Neural cell (in vitro differentiated cells): ENCODE results near the gene FRMD4A. TPM values are rescaled to one million over a fixed set of nuclear protein-coding genes. Genes with fewer than 3 reads are reported as not detected.

Experiments used
- H2AFZ ChIP-seq: fragments of 200-600, 300-800 bp; sonication (generic), shearing (Covaris generic); 2 replicates; pipeline ENCODE4 v1.6.0; 2014; ENCODE audit warnings: low read depth, mild to moderate bottlenecking, antibody characterized with exemption, low read length, moderate library complexity
- H3F3A ChIP-seq: fragments of 200-600 bp; shearing (Covaris generic); 2 replicates; pipeline ENCODE4 v1.6.1; 2016; ENCODE audit warnings: mild to moderate bottlenecking, moderate library complexity, mixed read lengths, antibody characterized with exemption, low read length; ENCODE audit not compliant: insufficient read depth, poor library complexity, severe bottlenecking
- H3K27ac ChIP-seq: fragments of 200-600, 300-800 bp; sonication (generic), shearing (Covaris generic); 2 replicates; pipeline ENCODE4 v1.5.1; 2014; ENCODE audit warnings: mild to moderate bottlenecking, low read length, moderate library complexity
- H3K27me3 ChIP-seq: fragments of 300-800, 200-600 bp; sonication (generic), shearing (Covaris generic); 2 replicates; pipeline ENCODE4 v1.6.0; 2014; ENCODE audit warnings: mild to moderate bottlenecking, low read depth, low read length, moderate library complexity; ENCODE audit not compliant: insufficient read depth
- H3K36me3 ChIP-seq: fragments of 300-800, 200-600 bp; sonication (generic), shearing (Covaris generic); 2 replicates; pipeline ENCODE4 v1.5.1; 2014; ENCODE audit warnings: mild to moderate bottlenecking, antibody characterized with exemption, low read length, moderate library complexity; ENCODE audit not compliant: insufficient read depth
- H3K4me2 ChIP-seq: fragments of 300-800, 200-600 bp; sonication (generic), shearing (Covaris generic); 2 replicates; pipeline ENCODE4 v1.6.0; 2014; ENCODE audit warnings: mild to moderate bottlenecking, low read length
- H3K4me3 ChIP-seq: fragments of 300-800, 200-600 bp; sonication (generic), shearing (Covaris generic); 2 replicates; pipeline ENCODE4 v1.5.1; 2014; ENCODE audit warnings: mild to moderate bottlenecking, low read length, moderate library complexity
- H3K79me2 ChIP-seq: fragments of 200-600 bp; shearing (Covaris generic); replicated peaks from 2 replicates; pipeline ENCODE4 v1.6.0; 2014; ENCODE audit warnings: mild to moderate bottlenecking, low read length, moderate library complexity; ENCODE audit not compliant: insufficient read depth
- H3K9ac ChIP-seq: fragments of 300-800, 200-600 bp; sonication (generic), shearing (Covaris generic); 2 replicates; pipeline ENCODE4 v1.6.1; 2016; ENCODE audit warnings: mild to moderate bottlenecking, low read length, mixed read lengths
- H3K9me2 ChIP-seq: fragments of 200-600 bp; shearing (Covaris generic); 2 replicates; pipeline ENCODE4 v1.6.1; 2016; ENCODE audit warnings: mild to moderate bottlenecking, low read length, mixed read lengths; ENCODE audit not compliant: insufficient read depth
- H3K9me3 ChIP-seq: fragments of 200-600, 300-800 bp; sonication (generic), shearing (Covaris generic); 2 replicates; pipeline ENCODE4 v1.6.1; 2016; ENCODE audit warnings: mild to moderate bottlenecking, mixed run types, low read length, moderate library complexity, mixed read lengths
- H4K20me1 ChIP-seq: fragments of 200-600 bp; shearing (Covaris generic); 2 replicates; pipeline ENCODE4 v1.6.1; 2016; ENCODE audit warnings: mild to moderate bottlenecking, mixed run types; ENCODE audit not compliant: insufficient read depth
- CTCF ChIP-seq: fragments of 450-650 bp; IDR thresholded peaks from 2 replicates; pipeline ENCODE4 v1.5.1; 2014; ENCODE audit warnings: antibody characterized with exemption, mild to moderate bottlenecking, moderate library complexity; ENCODE audit not compliant: poor library complexity, severe bottlenecking
- EP300 ChIP-seq: fragments of 450-650 bp; conservative IDR thresholded peaks from 2 replicates; pipeline ENCODE4 v1.6.1; 2014; ENCODE audit warnings: antibody characterized with exemption, mild to moderate bottlenecking, moderate library complexity; ENCODE audit not compliant: poor library complexity, severe bottlenecking
- EZH2 ChIP-seq: fragments of 200-600, 300-800 bp; shearing (Covaris generic), sonication (generic); IDR thresholded peaks from 2 replicates; pipeline ENCODE4 v1.6.1; 2014; ENCODE audit warnings: antibody characterized with exemption, low read length, borderline replicate concordance, mild to moderate bottlenecking; ENCODE audit not compliant: insufficient read depth, poor library complexity, severe bottlenecking
- MXI1 ChIP-seq: fragments of 450-650 bp; conservative IDR thresholded peaks from 2 replicates; pipeline ENCODE4 v1.6.1; 2014; ENCODE audit warnings: antibody characterized with exemption, mild to moderate bottlenecking; ENCODE audit not compliant: poor library complexity, severe bottlenecking
- POLR2AphosphoS5 ChIP-seq: IDR thresholded peaks from 2 replicates; pipeline ENCODE4 v1.6.1; 2012
- RAD21 ChIP-seq: fragments of 450-650 bp; conservative IDR thresholded peaks from 2 replicates; pipeline ENCODE4 v1.6.1; 2014; ENCODE audit warnings: antibody characterized with exemption, mild to moderate bottlenecking, moderate library complexity
- REST ChIP-seq: IDR thresholded peaks from 2 replicates; pipeline ENCODE4 v1.6.1; 2012; ENCODE audit warnings: borderline replicate concordance
- SMC3 ChIP-seq: fragments of 450-650 bp; conservative IDR thresholded peaks from 2 replicates; pipeline ENCODE4 v1.6.1; 2014; ENCODE audit warnings: antibody characterized with exemption, mild to moderate bottlenecking, moderate library complexity; ENCODE audit not compliant: poor library complexity
- TAF1 ChIP-seq: IDR thresholded peaks from 2 replicates; pipeline ENCODE4 v1.6.1; 2012; ENCODE audit warnings: low read depth
- polyA plus RNA-seq: library from polyadenylated mRNA; depleted of rRNA; stranded (reverse); fragments of >200 nt; gene quantifications from 2 replicates; pipeline ENCODE4 v1.2.3, GENCODE V29; 2014

Gene FRMD4A
- polyA plus RNA-seq, 1 donor from 2014 or later: 36.5 TPM

GRCh38 chr10:14250496-14251076 lies 80.1 kb downstream of the FRMD4A start:
- no peaks in the 10 kb centered on the region for H3K9me2 ChIP-seq
- no peak overlapping the region for H2AFZ ChIP-seq
- no peaks in the 10 kb centered on the region for H3K9me3 ChIP-seq
- H4K20me1 ChIP-seq: no peaks in the 10 kb centered on the region
- H3K9ac ChIP-seq: no peak overlapping the region
- no peaks in the 10 kb centered on the region for H3K27me3 ChIP-seq
- H3F3A ChIP-seq: no peaks in the 10 kb centered on the region
- H3K27ac ChIP-seq: no peak overlapping the region
- H3K36me3 ChIP-seq: no peaks in the 10 kb centered on the region
- H3K4me2 ChIP-seq: no peak overlapping the region
- no peaks in the 10 kb centered on the region for H3K79me2 ChIP-seq
- H3K4me3 ChIP-seq: no peak overlapping the region
- TF ChIP-seq SMC3 (no peak), RAD21 (no peak), EZH2 (no peak), EP300 (no peak), CTCF (no peak), POLR2AphosphoS5 (no peak), MXI1 (no peak)

GRCh38 chr10:14247377-14248116 lies 83.2 kb downstream of the FRMD4A start:
- H3K36me3 ChIP-seq: no peaks in the 10 kb centered on the region
- TF ChIP-seq TAF1: no peak
- no peak for TF ChIP-seq RAD21
- TF ChIP-seq REST: no peak
- TF ChIP-seq MXI1: no peak
- no peaks in the 10 kb centered on the region for H3K9me2 ChIP-seq
- no peaks in the 10 kb centered on the region for H3K27me3 ChIP-seq
- H3F3A ChIP-seq: no peaks in the 10 kb centered on the region
- H3K27ac ChIP-seq: no peak overlapping the region
- no peak overlapping the region for H3K4me3 ChIP-seq
- no peak overlapping the region for H3K4me2 ChIP-seq
- no peaks in the 10 kb centered on the region for H3K9me3 ChIP-seq
- no peaks in the 10 kb centered on the region for H4K20me1 ChIP-seq
- H2AFZ ChIP-seq: no peak overlapping the region
- no peak overlapping the region for H3K9ac ChIP-seq
- no peaks in the 10 kb centered on the region for H3K79me2 ChIP-seq
